NT2/D1 (cell line): Measurements from ENCODE around the gene EPS15.
"Not testable (repeated sequence)": the region's sequence is repeated elsewhere in the genome, so short reads cannot be mapped to it uniquely, and the experiment has no call there.

Experiments
- DNase-seq: peaks from one replicate; pipeline ENCODE4 v3.0.0-alpha.2; 2011; ENCODE audit warnings: low read depth, low spot score
- H3K27me3 ChIP-seq: 2 replicates; pipeline ENCODE4 v1.6.0; 2011; ENCODE audit warnings: mild to moderate bottlenecking; ENCODE audit not compliant: insufficient read length, insufficient read depth
- H3K36me3 ChIP-seq: 2 replicates; pipeline ENCODE4 v1.6.1; 2011; ENCODE audit warnings: mild to moderate bottlenecking, low read length, mixed read lengths; ENCODE audit not compliant: insufficient read depth, insufficient read length
- H3K4me1 ChIP-seq: 2 replicates; pipeline ENCODE4 v1.5.1; 2011; ENCODE audit not compliant: insufficient read depth, insufficient read length
- H3K4me3 ChIP-seq: 2 replicates; pipeline ENCODE4 v1.5.1; 2011; ENCODE audit warnings: low read depth; ENCODE audit not compliant: insufficient read length
- H3K9ac ChIP-seq: 2 replicates; pipeline ENCODE4 v1.6.0; 2011; ENCODE audit warnings: low read depth; ENCODE audit not compliant: insufficient read length
- H3K9me3 ChIP-seq: 2 replicates; pipeline ENCODE4 v1.5.1; 2011; ENCODE audit warnings: mild to moderate bottlenecking, low read length; ENCODE audit not compliant: insufficient read depth
- SUZ12 ChIP-seq: IDR thresholded peaks from 2 replicates; pipeline ENCODE4 v1.6.1; 2011; ENCODE audit not compliant: insufficient read length, insufficient read depth; ENCODE audit errors: extremely low read depth
- YY1 ChIP-seq: IDR thresholded peaks from 2 replicates; pipeline ENCODE4 v1.6.1; 2011; ENCODE audit not compliant: insufficient read length, insufficient read depth
- ZNF274 ChIP-seq: IDR thresholded peaks from 2 replicates; pipeline ENCODE4 v1.6.1; 2011; ENCODE audit warnings: mild to moderate bottlenecking, low read depth, low read length

EPS15 gene

GRCh38 chr1:51453010-51453409 lies 66.1 kb downstream of the EPS15 start:
- Histone ChIP-seq H3K9ac (no peak overlapping the region), H3K4me3 (no peak overlapping the region), H3K4me1 (no peaks in the 10 kb centered on the region), H3K27me3 (no peaks in the 10 kb centered on the region), H3K36me3 (peaks cover 10% of the 10 kb centered on the region), H3K9me3 (no peaks in the 10 kb centered on the region)
- TF ChIP-seq ZNF274 (no peak), SUZ12 (no peak), YY1 (no peak)
- no peak for DNase-seq

DNA sequence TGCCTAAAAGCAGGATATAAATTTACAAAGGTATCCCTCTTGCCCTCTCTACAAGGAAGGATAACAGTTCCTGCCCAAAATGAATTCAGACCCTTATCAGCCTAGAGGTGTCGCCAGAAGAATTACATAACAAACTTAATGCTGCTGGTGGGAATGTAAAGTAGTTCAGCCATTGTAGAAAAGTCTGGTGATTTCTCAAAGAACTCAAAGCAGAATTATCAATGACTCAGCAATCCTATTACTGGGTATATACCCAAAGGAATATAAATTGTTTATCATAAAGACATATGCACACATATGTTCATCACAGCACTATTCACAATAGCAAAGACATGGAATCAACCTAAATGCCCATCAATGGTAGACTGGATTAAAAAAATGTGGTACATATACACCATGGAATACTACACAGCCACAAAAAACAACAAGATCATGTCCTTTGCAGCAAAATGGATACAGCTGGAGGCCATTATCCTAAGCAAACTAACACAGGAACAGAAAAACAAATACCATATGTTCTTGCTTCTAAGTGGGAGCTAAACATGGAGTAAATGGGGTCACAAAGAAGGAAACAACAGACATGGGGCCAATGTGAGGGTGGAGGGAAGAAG lies 70.1 kb downstream of the EPS15 start:
- DNase-seq, H3K4me1 ChIP-seq, H3K9ac ChIP-seq, H3K27me3 ChIP-seq, H3K4me3 ChIP-seq, H3K9me3 ChIP-seq: not testable (repeated sequence)
- H3K36me3 ChIP-seq = peaks cover 22% of the 10 kb centered on the region

GRCh38 chr1:51445351-51446090 lies 73.5 kb downstream of the EPS15 start:
- no peak for TF ChIP-seq ZNF274
- TF ChIP-seq YY1 = no peak
- no peak for TF ChIP-seq SUZ12
- Histone ChIP-seq H3K27me3 (no peaks in the 10 kb centered on the region), H3K4me3 (no peak overlapping the region), H3K9me3 (no peaks in the 10 kb centered on the region), H3K4me1 (no peaks in the 10 kb centered on the region), H3K36me3 (peaks cover 26% of the 10 kb centered on the region), H3K9ac (no peak overlapping the region)
- no peak for DNase-seq

GRCh38 chr1:51444534-51445192 lies 74.4 kb downstream of the EPS15 start:
- DNase-seq = no peak
- no peaks in the 10 kb centered on the region for H3K4me1 ChIP-seq
- TF ChIP-seq SUZ12 (no peak), YY1 (no peak), ZNF274 (no peak)
- no peak overlapping the region for H3K9ac ChIP-seq
- H3K4me3 ChIP-seq = no peak overlapping the region
- no peaks in the 10 kb centered on the region for H3K9me3 ChIP-seq
- H3K36me3 ChIP-seq = peaks cover 29% of the 10 kb centered on the region
- no peaks in the 10 kb centered on the region for H3K27me3 ChIP-seq

DNA sequence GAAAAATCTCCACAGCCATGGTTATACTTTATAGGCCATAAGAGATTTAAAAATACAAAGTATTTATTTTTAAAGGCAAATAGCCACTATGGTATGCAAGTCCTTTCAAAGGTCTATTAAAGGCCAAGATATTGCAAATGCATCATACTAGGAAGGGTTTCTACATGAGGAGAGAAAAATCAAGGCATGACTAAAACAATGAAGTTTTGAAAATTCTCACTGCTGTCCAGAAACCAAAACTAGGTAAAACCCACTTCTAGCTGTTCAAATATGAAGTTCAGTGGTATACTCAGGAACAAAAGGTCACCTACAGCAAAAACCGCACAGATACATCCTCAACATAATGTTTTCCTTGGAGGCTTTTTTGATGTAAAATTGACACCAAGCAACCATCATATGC lies 75.0 kb downstream of the EPS15 start:
- no peak for TF ChIP-seq ZNF274
- no peak for TF ChIP-seq SUZ12
- no peak for TF ChIP-seq YY1
- Histone ChIP-seq H3K4me3 (no peak overlapping the region), H3K4me1 (no peaks in the 10 kb centered on the region), H3K9me3 (no peaks in the 10 kb centered on the region), H3K9ac (no peak overlapping the region), H3K36me3 (peaks cover 35% of the 10 kb centered on the region), H3K27me3 (no peaks in the 10 kb centered on the region)
- DNase-seq = no peak

- Histone ChIP-seq H3K36me3 (peaks cover 40% of the 10 kb centered on the region), H3K4me1 (no peaks in the 10 kb centered on the region), H3K9me3 (no peaks in the 10 kb centered on the region), H3K4me3 (no peak overlapping the region), H3K27me3 (no peaks in the 10 kb centered on the region), H3K9ac (no peak overlapping the region)
- TF ChIP-seq ZNF274 (no peak), SUZ12 (no peak)
- no peak for DNase-seq
Measured at GRCh38 chr1:51443555-51443954, 75.5 kb downstream of the EPS15 start.

DNA sequence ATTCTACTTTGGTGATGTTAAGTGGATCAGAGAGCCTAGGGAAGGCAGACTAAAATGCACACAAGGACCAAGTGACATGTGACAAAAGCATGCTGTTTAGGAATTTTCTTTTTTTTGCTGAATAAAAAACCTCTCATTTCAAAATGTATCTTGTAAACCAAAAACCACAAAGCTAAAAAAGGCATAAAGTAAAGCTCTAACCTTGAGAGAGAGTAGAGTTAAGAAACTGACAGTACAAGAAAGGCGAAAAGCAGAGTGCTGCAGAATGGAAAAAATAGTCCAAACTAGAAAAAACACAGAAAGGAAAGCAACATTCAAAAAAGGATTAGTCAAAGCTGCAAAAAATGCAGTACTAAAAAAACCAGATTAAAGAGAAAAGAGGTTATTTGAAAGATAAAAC lies 76.5 kb downstream of the EPS15 start:
- H3K36me3 ChIP-seq = peaks cover 40% of the 10 kb centered on the region
- no peaks in the 10 kb centered on the region for H3K27me3 ChIP-seq
- TF ChIP-seq YY1 = no peak
- TF ChIP-seq ZNF274 = no peak
- no peak for TF ChIP-seq SUZ12

More for the DNA sequence above, 76.5 kb downstream of the EPS15 start:
- Histone ChIP-seq H3K9ac (no peak overlapping the region), H3K9me3 (no peaks in the 10 kb centered on the region), H3K4me3 (no peak overlapping the region), H3K4me1 (no peaks in the 10 kb centered on the region)
- no peak for DNase-seq
